ENCODE data around the gene SP3.

DNA sequence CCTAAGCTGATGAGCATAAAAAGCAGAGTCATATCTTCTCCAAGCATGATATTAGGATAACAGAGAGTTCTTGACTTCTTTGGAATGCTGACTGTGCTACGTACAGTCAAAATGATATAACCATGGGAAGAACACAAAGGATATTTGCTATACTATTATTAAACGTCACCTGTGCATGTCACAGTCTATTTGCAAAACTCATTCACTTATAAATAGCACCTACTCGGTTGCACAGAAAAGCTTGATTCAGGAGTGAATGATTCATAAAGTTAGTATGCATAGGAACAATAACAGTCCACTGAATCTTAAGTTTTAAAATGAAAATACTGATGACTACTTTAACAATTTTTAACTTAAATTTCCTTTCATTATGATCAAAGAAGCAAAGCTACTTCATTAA lies 83.3 kb downstream of the SP3 start:
- TF ChIP-seq JUNB (IDR thresholded peaks at IDR 0.05): no peak
- no peak for TF ChIP-seq CTCF (IDR thresholded peaks at IDR 0.05)
